ENCODE measurements around the gene TIPARP.

The TIPARP gene

GRCh38 chr3:156674046-156674910 is at the start of gene TIPARP:
TSS of gene TIPARP (plus strand) at chr3:156674590. CDS start at chr3:156677698, 3,108 bp downstream.
- peak; percentile 73 for DNase-seq

- no peak for DNase-seq
Observed at GRCh38 chr3:156626104-156626503, 48.3 kb upstream of the TIPARP start.

GRCh38 chr3:156627946-156628569 is 46.3 kb upstream of the TIPARP start:
- no peak for DNase-seq

GRCh38 chr3:156628836-156629618 is 45.4 kb upstream of the TIPARP start:
- DNase-seq, result no peak

GRCh38 chr3:156630081-156630772 is 44.2 kb upstream of the TIPARP start:
- no peak for DNase-seq

- DNase-seq, result no peak
Observed at GRCh38 chr3:156630773-156631093, 43.7 kb upstream of the TIPARP start.

GRCh38 chr3:156631323-156631722 is 43.1 kb upstream of the TIPARP start:
- no peak for DNase-seq

- no peak for DNase-seq
Observed at GRCh38 chr3:156632601-156633000, 41.8 kb upstream of the TIPARP start.

- no peak for DNase-seq
Observed at GRCh38 chr3:156633335-156633734, 41.1 kb upstream of the TIPARP start.

GRCh38 chr3:156635034-156635433 is 39.4 kb upstream of the TIPARP start:
- no peak for DNase-seq

- DNase-seq, result no peak
Observed at GRCh38 chr3:156635973-156636372, 38.4 kb upstream of the TIPARP start.

GRCh38 chr3:156637480-156638022 is 36.8 kb upstream of the TIPARP start:
- DNase-seq, result no peak

- no peak for DNase-seq
Observed at GRCh38 chr3:156638271-156638670, 36.1 kb upstream of the TIPARP start.

- DNase-seq, result no peak
Observed at GRCh38 chr3:156639414-156640023, 34.9 kb upstream of the TIPARP start.

GRCh38 chr3:156641618-156641975 is 32.8 kb upstream of the TIPARP start:
- DNase-seq, result no peak

- DNase-seq, result no peak
Observed at GRCh38 chr3:156642750-156643728, 31.4 kb upstream of the TIPARP start.

- DNase-seq, result peak; percentile 69
Observed at GRCh38 chr3:156643729-156644389, 30.5 kb upstream of the TIPARP start.

GRCh38 chr3:156644958-156645357 is 29.4 kb upstream of the TIPARP start:
- no peak for DNase-seq

GRCh38 chr3:156646958-156647357 is 27.4 kb upstream of the TIPARP start:
- no peak for DNase-seq

- no peak for DNase-seq
Observed at GRCh38 chr3:156648086-156648485, 26.3 kb upstream of the TIPARP start.

GRCh38 chr3:156649681-156650080 is 24.7 kb upstream of the TIPARP start:
- DNase-seq, result no peak

Data from SIG-M5 (cell line).